Measurements from ENCODE around the gene COMP. TPM values are rescaled to one million over a fixed set of nuclear protein-coding genes. Genes with fewer than 3 reads are reported as not detected.

COMP gene
- total RNA-seq, 2 experiments from 2014 or later, result not detected

DNA sequence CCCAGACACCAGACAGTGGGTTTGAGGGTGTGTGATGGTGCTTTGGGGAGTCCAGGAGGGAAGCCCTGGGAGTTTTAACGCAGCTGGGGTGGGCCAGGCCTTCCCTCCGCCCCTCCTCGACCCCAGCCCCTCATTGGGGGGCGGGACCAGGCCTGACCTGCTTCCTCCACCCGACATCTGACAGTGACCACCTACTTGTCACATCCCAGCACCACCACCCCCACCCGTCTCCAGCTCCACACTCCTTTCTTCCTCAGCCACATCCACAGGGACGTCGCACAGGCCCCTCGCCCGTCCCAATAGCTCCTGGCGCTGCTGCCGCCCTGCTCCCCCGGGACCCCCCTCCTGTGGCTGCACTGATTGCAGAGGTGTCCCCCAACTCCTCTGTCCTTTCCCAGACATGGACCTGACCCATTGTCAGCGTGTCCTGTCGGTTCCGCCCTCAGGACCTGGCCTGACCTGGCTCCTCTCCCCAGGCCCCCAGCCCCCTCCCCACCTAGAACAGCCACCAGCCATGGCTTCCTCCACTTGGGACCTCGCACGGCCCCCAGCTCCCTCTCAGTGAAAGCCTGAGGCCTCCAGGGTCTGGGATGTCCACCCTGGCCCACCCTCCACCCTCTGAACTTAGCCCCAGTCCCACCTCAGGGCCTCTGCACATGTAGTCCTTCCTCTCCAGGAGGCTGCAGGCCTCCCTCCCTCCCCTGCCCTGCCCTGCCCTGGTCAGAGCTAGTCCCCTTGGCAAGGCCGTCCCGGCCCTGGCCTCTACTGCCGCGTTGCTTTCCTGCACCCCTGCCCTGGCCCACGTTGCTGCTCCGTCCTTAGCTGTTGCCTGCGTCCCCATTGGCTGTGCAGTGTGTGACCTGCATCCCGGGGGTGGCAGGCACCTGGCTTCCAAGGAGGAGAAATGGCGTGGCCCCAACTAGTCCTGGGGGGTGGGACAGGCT is 30.4 kb downstream of the COMP start:
- ChIA-PET CTCF (interaction anchor here (0.5 kb wide), 1 partner anchor 137 kb away, joined by 4 read pairs; no protein-coding TSS in a partner anchor), POLR2A (no interaction called here)

DNA sequence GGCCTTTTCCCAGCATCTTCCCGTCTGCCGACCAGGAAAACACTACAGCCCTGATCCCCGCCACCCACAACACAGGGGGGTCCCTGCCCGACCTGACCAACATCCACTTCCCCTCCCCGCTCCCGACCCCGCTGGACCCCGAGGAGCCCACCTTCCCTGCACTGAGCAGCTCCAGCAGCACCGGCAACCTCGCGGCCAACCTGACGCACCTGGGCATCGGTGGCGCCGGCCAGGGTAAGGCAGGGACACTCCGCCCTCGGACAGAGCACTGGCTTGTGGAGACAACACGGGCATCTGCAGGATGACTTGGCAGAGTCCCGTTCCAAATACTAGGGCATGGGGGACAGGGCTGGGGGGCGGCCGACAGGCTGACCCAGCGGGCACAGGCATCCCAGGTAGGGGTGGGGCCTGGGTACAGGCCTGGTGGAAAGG is 31.1 kb downstream of the COMP start:
- POLR2A ChIA-PET, result no interaction called here
- CTCF ChIA-PET, result no interaction called here

DNA sequence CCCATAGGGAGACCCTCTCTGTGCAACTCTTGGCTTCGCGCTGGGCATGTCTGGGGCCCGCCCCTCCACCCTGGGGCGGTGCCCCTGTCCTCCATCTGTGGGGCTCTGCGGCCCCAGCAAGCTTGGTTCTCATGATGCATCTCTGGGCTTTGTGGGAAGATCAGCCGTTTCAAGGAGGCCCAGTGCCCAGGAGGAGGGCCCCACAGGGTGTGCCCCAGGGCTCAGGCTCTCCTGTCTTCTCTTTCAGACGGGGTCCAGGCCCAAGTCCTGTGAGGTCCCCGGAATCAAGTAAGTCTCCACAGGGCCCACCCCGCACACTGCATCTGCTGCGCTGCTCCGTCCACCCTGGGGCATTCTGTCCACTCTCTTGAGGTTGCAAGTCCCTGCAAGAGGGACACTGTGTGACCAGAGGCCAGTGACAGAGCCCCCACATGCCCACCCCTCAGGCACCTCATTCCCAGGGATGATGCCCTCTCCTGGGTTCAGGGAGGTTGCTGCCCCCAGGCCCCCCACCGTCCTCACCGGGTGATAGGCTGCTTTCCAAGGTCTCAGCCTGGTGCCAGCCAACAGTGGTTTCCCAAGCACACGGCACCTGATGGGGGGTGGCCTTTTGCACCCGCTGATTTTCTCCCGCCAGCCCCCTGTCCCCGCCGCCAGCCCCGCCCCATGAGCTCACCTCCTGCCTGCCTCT is 31.7 kb downstream of the COMP start:
- POLR2A ChIA-PET, result no interaction called here
- CTCF ChIA-PET, result no interaction called here

DNA sequence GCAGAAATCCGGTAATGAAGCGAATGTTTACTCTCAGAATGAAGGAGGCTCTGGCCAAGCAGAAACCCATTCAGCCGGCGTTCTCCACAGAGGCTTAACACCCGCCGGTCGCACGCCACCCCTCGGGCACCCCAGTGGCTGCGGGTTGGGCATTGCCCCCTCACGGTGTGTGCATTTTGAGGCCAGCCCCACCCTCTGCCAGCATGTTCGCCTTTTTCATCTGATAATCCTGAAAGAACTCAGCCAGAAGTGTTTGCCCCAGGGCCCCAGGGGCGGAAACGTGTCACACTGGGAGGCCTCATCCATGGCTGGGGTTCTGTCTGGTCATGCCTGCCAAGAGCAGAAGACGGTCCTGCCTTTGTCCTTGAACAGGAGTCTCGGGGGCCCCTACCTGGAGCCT is 34.2 kb downstream of the COMP start:
- ChIA-PET CTCF (no interaction called here), POLR2A (no interaction called here)

DNA sequence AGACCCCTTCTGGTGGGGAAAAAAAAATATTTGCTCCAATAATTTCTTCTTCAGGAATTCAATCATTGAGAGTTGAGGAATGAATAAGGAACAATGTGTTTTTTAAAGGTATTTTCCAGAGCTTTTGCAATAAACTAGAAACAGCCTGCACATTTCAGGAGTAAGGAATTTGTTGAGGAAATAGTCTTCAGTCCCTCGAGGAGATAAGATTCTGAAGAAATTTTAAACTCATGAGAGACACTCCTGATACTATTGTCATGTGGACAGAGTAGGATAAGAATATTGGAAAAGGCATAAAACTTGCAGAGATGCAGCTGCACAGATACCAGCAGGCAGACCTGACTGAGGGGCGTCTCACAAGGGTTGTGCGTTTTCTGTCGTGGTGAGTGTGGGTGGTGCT is 36.6 kb downstream of the COMP start:
- CTCF ChIA-PET, result no interaction called here

DNA sequence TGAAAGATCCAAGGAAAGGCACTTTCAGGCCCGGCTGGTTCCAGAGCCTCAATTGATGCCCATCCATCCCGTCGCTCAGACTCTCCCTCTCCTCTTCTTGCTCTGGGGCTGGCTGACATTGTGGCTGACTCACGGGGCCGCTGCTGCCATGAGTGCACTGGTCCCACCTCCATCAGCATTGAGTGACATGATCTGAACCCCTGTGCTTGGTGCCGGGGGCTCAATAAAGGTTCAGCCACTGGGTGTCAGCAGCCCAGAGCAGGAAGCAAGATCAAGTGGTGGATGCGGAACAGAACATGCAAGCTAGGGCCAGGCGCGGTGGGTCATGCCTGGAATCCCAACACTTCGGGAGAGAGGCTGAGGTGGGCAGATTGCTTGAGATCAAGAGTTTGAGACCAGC is 39.5 kb downstream of the COMP start:
- CTCF ChIA-PET, result no interaction called here
- POLR2A ChIA-PET, result no interaction called here

More for the DNA sequence above, 36.6 kb downstream of the COMP start:
- POLR2A ChIA-PET, result no interaction called here

DNA sequence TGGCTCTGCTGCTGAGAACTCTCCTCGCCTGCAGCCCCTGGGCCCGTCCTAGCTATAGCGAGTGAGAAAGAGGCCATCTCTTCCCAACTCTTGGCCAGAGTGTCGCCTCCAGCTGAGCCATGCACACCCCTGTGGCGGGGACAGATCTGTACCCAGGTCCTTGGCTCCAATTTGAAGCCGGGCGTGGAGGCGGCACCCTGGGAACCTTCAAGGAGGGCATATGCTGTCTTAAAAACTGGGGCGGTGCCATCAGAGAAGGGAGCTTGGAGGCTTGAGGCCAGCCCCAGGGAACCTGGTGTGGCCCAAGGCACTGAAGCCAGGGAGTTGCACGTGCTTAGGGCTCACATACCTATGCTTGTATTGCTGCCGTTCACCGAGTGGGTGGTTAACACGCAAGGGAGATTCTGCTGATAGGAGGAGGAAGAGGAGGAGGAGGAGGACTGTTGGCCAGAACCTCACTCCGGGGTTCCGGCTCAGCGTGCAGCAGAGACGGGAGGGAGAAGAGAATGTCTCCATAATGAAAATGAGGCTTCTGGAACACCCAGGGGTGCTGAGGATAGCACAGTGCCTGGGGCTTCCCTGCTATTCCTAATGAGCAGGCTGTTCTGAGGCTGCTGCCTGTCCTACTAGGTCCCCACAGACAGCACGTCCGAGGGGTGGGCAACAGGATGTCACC is 40.7 kb downstream of the COMP start:
- ChIA-PET POLR2A (no interaction called here), CTCF (no interaction called here)

DNA sequence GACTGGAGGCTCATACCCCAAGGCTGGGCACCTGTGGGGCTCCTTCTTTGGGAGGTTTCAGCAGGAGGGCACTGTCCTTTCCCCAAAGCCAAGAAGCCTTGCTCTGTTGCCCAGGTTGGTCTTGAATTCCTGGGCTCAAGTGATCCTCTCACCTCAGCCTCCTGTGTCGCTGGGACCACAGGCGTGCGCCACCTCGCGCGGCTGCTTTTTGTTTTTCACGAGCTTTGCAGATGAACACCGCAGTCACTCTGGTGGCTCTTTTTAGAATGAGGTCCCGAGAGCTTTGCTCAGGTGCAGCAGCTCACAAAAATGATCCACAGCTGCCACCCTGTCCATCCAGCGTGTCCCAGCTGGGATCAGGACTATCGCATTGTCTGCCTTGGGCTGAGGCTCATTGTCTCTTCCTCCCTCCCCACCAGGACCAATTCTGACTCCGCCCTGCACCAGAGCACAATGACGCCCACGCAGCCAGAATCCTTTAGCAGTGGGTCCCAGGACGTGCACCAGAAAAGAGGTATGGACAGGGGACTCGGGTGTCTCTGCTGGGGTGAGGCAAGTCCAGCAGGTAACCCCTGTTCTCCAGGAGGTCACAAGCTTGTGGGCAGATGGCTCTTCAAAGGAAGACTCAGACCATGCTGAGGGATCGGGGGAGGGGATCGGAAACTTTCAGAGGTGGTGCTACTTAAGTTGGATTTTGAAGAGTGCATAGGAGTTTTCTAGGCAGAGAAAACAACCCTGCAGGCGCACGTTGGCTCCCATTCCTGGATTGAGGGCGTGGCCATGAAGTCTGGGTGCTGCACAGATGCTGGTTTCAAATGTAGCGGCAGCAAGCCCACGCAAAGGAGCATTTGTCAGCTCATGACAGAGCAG is 41.5 kb downstream of the COMP start:
- POLR2A ChIA-PET, result no interaction called here

DNA sequence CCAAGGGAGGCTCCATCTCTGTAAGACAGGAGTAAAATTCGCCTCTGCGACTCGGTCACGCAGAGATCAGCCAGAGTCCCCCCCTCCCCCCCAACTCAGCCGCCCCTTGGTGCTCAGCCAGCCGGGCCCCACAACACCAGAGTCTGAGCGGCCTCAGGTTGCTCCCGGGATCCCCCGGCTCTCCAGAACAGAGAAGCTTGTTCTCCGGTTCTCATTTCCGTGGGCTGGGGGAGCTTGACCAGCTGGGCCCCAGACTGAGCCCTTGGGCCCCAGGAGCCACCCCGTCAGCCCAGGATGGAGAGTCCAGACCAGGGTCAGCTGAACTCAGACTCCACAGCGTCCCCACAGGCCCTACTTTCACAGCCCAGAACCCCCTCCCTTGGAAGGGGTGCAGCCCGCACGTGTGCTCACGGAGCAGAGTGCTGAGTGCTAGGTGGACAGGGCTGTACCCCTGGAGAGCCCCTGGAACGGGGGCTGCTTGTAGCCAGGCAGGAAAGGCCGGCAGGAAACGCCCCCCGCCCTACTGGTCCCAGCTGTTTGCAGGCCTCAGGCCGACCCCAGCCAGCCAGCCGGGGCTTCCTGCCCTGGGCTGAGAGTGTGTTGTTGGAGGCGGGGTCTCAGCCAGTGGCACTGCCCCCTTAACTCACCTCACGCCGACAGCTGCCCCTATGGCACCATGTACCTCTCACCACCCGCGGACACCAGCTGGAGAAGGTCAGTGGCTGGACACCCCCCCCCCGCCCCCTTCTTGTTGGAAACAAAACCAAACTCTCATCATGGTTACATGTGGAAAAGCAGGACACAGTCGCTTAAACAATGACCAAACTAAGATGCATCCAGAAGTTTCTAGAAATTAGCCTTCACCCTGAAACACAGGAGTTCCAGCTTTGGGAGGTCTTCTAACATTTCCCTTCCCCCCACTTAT is 44.4 kb downstream of the COMP start:
- ChIA-PET POLR2A (no interaction called here), CTCF (no interaction called here)

More for the DNA sequence above, 41.5 kb downstream of the COMP start:
- CTCF ChIA-PET, result interaction anchor here (1.0 kb wide), 1 partner anchor 98 kb away, joined by 3 read pairs; no protein-coding TSS in a partner anchor

DNA sequence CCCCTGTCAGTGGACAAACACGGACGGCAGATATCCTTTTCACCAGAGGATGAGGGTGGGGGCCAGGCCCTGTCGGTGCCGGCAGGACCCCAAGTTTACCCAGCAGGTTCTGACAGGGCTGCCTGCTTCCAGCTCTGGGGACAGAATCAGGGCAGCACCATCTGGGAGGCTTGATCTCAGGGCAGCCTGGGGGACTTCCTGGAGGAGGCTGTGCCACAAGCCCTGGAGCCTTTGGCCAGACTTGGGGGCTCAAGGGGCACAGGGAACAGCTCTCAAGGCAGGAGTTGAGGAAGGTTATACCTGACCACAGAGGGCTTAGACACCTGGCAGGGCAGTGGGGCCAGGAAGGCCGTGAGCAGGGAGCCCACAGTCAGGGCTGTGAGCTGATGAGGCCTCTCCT is 45.2 kb downstream of the COMP start:
- ChIA-PET POLR2A (no interaction called here), CTCF (no interaction called here)

DNA sequence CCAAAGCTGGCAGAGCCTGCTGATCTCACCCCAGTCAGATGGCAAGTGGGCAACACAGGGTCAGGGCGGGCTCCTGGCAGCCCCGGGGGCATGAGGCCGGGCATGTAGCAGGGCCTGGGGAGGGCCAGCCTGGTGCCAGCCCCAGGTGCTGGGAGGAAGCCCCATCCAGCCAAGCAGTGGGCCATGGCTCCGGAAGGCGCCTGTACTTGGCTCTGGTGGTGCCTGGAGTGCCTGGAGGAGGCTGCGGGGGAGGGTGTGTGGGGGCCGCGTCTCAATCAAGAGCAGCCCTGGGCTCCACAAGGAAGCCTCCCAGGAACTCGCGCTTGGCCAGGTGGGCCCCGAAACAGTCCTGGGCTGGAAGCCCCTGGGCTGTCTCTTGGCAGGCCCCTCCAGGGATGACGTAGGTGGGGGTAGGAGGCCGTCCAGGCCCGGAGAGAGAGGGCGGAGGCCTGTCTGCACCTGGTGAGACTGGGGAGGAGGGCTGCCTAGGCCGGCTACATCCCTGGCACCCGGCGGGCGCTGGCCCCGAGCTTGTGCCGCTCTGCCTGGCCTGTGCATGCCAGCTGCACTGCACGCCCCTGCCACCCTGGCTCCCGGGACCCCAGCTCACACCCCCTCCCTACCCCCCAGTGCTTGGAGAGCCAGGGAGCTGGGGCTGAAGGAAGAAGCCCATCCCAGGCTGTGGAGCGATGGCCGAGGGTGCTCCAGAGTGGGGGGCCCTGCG is 45.9 kb downstream of the COMP start:
- CTCF ChIA-PET, result interaction anchor here (0.5 kb wide), 1 partner anchor 230 kb away, joined by 4 read pairs; no protein-coding TSS in a partner anchor
- POLR2A ChIA-PET, result no interaction called here

DNA sequence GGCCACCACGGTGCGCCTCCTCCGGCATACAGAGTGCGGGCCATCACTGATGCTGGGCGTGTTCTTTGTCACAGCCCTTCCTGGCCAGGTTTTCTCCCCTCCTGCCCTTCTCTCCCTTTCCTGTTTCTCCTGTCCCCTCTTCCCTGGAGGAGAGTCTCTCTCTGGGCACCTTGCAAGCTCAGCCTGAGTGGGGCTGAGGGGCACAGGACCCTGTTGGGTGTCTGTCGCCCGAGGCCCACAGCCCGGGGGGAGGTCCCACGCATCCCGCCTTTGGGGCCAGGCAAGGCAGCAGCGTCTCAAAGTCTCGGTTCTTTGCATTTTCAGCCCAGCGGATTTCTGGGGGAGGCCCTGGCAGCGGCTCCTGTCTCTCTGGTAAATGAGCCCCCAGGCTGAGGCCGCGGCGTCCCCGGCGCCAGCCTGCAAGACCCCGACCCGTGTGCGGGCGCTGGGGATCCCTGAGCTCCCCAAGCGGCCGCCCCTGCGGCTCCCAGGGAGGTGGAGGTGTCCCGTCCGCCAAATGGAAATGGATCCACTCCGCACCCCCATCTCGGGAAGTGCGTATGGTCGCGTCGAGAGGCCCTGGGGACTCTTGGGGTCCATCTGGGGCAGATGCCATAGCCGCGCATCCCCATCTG is 47.2 kb downstream of the COMP start:
- CTCF ChIA-PET, result interaction anchor here (0.6 kb wide), 1 partner anchor 376 kb away, joined by 6 read pairs; no protein-coding TSS in a partner anchor
- POLR2A ChIA-PET, result no interaction called here

DNA sequence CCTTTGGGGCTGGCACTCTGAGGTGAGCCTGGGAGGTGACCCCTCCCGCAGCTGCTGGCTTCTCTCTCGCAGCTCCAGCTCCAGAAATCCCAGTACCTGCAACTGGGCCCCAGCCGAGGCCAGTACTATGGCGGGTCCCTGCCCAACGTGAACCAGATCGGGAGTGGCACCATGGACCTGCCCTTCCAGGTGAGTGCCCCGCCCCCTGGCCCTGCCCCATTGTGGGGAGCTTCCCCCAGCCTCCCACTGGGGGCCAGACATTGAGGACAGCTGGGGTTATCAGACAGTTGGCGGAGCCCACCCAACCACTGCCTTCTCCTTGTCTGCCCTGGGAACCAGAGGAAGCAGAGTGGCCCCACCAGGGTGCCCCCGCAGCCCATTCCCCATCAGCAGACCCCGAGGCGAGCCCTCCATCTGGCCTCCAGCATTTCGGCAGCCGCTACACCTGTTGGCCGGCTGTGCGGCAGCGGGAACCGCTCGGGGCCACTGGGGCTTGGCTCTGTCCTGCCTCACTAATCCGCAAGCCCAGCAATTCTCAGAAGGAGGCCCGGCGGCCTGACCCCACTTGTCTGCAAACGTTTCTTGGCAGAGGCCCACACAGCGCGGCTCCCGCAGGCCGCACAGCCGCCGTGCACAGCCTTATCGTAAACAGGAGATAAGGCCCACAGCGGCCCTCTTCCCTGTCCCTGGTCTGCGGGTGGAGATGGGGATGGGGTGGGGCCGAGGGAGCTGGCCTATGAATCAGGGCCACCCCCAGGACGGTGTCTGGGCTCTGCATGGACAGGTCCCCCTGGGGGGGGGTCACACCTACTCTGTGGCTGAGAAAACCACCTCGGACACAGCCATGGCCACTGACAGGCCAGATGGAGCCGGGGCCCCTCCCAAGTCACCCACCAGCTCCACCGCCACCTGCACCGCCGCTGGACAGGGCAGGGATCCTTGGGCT is 48.0 kb downstream of the COMP start:
- ChIA-PET POLR2A (interaction anchor here (0.6 kb wide), 1 partner anchor 138 kb away, joined by 4 read pairs; no protein-coding TSS in a partner anchor), CTCF (no interaction called here)

DNA sequence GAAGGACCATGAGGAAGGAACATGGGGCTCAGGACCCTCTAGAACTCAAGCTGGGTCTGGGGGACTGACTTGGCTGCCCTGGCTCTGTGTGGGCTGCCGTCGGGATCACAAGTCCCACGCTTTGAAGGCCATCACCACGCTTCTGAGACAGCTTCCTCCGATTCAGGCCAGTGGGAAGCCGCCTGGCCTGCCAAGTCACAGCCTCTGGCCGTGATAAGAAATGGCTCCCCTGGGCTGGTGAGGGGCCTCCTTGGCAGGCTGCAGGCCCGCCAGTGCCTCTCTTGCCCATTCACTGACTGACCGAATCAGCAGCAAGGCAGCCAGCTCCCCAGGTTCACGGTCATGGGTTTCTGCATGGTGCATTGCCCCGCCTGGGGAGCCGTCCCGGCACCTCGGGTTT is 48.8 kb downstream of the COMP start:
- POLR2A ChIA-PET, result no interaction called here
- CTCF ChIA-PET, result interaction anchor here (1.0 kb wide), 1 partner anchor 72 kb away, joined by 3 read pairs; no protein-coding TSS in a partner anchor

DNA sequence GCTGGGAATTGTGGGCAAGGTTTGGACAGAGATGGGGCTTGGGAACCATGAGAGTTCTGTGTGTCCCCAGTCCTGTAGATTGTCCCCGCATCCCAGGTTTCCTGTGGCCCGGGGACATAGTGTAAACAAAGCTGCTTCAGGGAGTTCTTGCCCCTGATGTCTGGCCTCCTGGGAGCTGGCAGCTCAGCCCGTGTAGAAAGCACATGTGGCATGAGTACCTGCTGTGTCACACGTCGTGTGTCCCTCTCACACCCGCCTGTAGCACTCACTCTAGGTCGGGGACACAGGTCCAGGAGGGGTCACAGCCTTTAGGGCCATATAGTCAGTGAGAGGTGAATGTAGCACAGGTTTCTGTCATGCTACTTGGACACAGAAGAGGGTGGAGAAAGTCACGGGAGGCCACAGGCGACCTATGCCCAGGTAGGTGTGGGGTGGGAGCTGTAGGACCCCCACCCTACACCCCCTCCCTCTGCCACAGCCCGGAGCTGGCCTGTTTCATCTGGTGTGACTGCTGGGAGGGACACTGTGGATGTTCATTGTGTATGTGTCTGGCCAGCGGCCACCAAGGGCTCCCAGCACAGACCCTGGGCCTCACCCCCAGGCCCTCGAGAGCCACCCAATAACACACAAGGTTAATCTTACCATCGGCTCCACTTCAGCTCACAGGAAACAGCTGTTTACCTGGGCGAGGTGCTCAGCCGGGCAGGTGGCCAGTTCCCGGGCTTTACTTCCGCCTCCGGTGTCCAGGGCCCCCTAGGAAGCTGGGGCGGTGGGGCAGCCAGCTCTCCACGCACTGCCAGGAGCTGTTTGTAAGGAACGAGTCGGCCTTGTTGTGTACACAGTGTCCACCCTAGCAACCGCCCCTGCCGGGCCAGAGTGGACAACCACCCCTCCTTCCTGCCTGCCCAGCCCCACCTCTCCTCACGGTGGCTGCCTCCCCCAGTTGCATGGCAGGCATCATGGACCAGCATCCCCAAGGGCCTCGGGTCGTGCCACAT is 49.7 kb downstream of the COMP start:
- CTCF ChIA-PET, result interaction anchor here (1.0 kb wide), 1 partner anchor 73 kb away, joined by 3 read pairs; no protein-coding TSS in a partner anchor
- POLR2A ChIA-PET, result no interaction called here

Measured in activated CD8-positive, alpha-beta memory T cell treated with anti-CD3 and anti-CD28 coated beads for 36 hours (primary cell).